HG02678 (cell line): ENCODE measurements around the gene ZSCAN25.
"Not testable (repeated sequence)": the region's sequence is repeated elsewhere in the genome, so short reads cannot be mapped to it uniquely, and the experiment has no call there.

Experiments used
- ATAC-seq: cut with Tn5 transposase; IDR thresholded peaks from one replicate; pipeline ENCODE4 v1.9.1; 2021; ENCODE audit warnings: mild to moderate bottlenecking, moderate library complexity; ENCODE audit not compliant: unreplicated experiment

ZSCAN25 gene

GRCh38 chr7:99616359-99617191 lies at the start of gene ZSCAN25:
TSS of gene ZSCAN25 (plus strand) at chr7:99616946. CDS start at chr7:99619607, 2,661 bp downstream.
- ATAC-seq = peak; percentile 95

- ATAC-seq = not testable (repeated sequence)
These were observed 48.0 kb upstream of the ZSCAN25 start for GRCh38 chr7:99568770-99569169.

GRCh38 chr7:99571768-99572167 lies 45.0 kb upstream of the ZSCAN25 start:
- ATAC-seq = no peak

GRCh38 chr7:99573257-99573656 lies 43.5 kb upstream of the ZSCAN25 start:
- ATAC-seq = no peak

- ATAC-seq = no peak
These were observed 40.5 kb upstream of the ZSCAN25 start for GRCh38 chr7:99576251-99576650.

- ATAC-seq = no peak
These were observed 37.3 kb upstream of the ZSCAN25 start for GRCh38 chr7:99579281-99579955.

- ATAC-seq = no peak
These were observed 36.6 kb upstream of the ZSCAN25 start for GRCh38 chr7:99579956-99580777.

- not testable (repeated sequence) for ATAC-seq
These were observed 35.9 kb upstream of the ZSCAN25 start for GRCh38 chr7:99580778-99581332.

- no peak for ATAC-seq
These were observed 27.9 kb upstream of the ZSCAN25 start for GRCh38 chr7:99588868-99589267.

- no peak for ATAC-seq
These were observed 21.6 kb upstream of the ZSCAN25 start for GRCh38 chr7:99594948-99595745.

GRCh38 chr7:99596408-99596955 lies 20.3 kb upstream of the ZSCAN25 start:
- no peak for ATAC-seq

GRCh38 chr7:99597762-99598501 lies 18.8 kb upstream of the ZSCAN25 start, which contains the start of gene TMEM225B:
TSS of gene TMEM225B (plus strand) at chr7:99598267. CDS start at chr7:99604389, 6,122 bp downstream.
- ATAC-seq = no peak

GRCh38 chr7:99599836-99600235 lies 16.9 kb upstream of the ZSCAN25 start:
- ATAC-seq = no peak

- no peak for ATAC-seq
These were observed 15.0 kb upstream of the ZSCAN25 start for GRCh38 chr7:99601656-99602310.

- no peak for ATAC-seq
These were observed 11.2 kb upstream of the ZSCAN25 start for GRCh38 chr7:99605527-99605926.

GRCh38 chr7:99606531-99606930 lies 10.2 kb upstream of the ZSCAN25 start:
- ATAC-seq = no peak

GRCh38 chr7:99607548-99607947 lies 9.2 kb upstream of the ZSCAN25 start:
- ATAC-seq = no peak

GRCh38 chr7:99614495-99614894 lies 2.3 kb upstream of the ZSCAN25 start:
- no peak for ATAC-seq

GRCh38 chr7:99615989-99616358 lies 772 bp upstream of the ZSCAN25 start:
- no peak for ATAC-seq
